ENCODE measurements around the gene EIF4G3.

- TF ChIP-seq EZH2phosphoT487 (conservative IDR thresholded peaks at IDR 0.05; ENCODE audit: low read length) = no peak
- TF ChIP-seq CTCF (IDR thresholded peaks at IDR 0.05; ENCODE audit: insufficient read depth, low read length, poor library complexity, severe bottlenecking) = no peak
These were observed 151.8 kb downstream of the EIF4G3 start for GRCh38 chr1:21024918-21025317.
